ENCODE results near the gene OVOL2. TPM values are rescaled to one million over a fixed set of nuclear protein-coding genes. Genes with fewer than 3 reads are reported as not detected.
A peak's percentile ranks its signal among the peaks of the same experiment; 100 is the strongest.

The OVOL2 gene
- total and polyA plus RNA-seq, 10 of the 15 experiments (the other 5 are each of a cell fraction or from before 2014, with no cell fraction given) = not detected

DNA sequence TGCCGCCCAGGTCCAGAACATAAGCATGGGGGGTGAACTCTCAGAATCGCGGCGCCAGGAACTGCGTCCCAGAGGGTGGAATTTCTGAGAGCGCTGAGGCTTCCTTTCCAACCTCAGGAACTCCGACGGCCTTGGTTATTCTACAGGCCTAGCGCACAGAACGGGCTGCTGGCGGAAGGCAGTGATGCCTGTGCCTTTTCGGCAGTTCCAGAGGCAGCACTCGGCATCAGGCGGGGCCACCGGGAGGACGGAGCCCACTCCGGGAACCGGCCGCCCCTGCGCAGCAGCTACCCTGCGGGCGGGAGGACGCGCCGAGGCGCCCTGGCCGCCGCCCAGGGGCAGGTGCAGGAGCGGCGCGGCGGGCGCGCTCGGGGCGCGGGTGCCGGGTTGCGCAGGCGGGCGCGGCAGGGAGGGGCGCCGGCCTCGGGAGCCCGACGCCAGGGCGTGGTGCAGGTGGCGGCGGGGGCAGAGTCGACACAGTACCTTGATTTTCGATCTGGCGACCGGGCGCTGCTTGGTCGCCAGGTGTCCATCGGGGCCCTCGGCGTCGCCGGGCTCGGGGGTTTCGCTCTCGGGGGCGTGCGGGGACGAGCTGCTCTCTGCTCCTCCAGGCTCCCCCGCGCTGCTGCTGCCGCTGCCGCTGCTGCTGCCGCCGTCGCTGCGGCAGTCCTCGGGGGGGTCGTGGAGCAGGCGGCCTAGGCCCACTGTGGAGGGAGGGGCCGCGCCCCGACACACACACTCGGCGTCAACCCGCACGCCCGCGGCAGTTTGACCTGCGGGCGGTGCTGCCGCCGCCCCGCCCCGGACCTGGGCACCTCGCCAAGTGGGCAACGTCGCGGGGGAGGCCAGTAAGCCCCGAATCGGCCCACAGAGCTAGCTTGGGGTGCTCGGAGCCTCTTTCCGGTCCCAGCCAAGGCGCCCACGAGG lies 1.3 kb downstream of the OVOL2 start:
- no peaks in the 10 kb centered on the region for H3K79me2 ChIP-seq (ENCODE audit: control insufficient read depth, insufficient read depth, low read length)
- ChIA-PET RAD21 (ENCODE audit: unreplicated experiment) (no interaction called here), SMC1A (ENCODE audit: uncharacterized antibody, unreplicated experiment) (no interaction called here), POLR2A (no interaction called here), CTCF (no interaction called here)
- peak; percentile 35; the same call in 1 of the 2 replicates for TF ChIP-seq EZH2 (IDR thresholded peaks at IDR 0.05; ENCODE audit: borderline replicate concordance, control insufficient read depth, low read depth, low read length)
- TF ChIP-seq HDAC6 (IDR thresholded peaks at IDR 0.05; ENCODE audit: unreplicated experiment) = peak; percentile 74
- no peak for TF ChIP-seq KLF5 (IDR thresholded peaks at IDR 0.05; ENCODE audit: partially characterized antibody)
- H2AFZ ChIP-seq (ENCODE audit: control insufficient read depth, low read depth, low read length) = no peak overlapping the region
- peak overlapping the region; percentile 79 for H3K4me2 ChIP-seq (ENCODE audit: control insufficient read depth, insufficient read depth)
- peaks cover 16 to 26% of the 10 kb centered on the region in 2 experiments for H3K27me3 ChIP-seq (replicated peaks in 1 of 2; ENCODE audit: control insufficient read depth in 2 of 2, insufficient read depth in 2 of 2, low read length in 1 of 2)
- no peaks in the 10 kb centered on the region for H3K36me3 ChIP-seq (ENCODE audit: control insufficient read depth in 2 of 2, insufficient read depth in 2 of 2, low read length in 1 of 2)
- H3K9ac ChIP-seq (ENCODE audit: control insufficient read depth, insufficient read depth, low read length) = no peak overlapping the region
- H3K4me1 ChIP-seq (ENCODE audit: control insufficient read depth, insufficient read depth, low read length) = no peaks in the 10 kb centered on the region
- in situ Hi-C loops (cut with MboI) (no loop called here), intact Hi-C loops (cut with micrococcal nuclease; ENCODE audit: unreplicated experiment) (no loop called here)
- DNase-seq (ENCODE audit: low read depth, low spot score) (no peak), FAIRE-seq (no peak), ATAC-seq (peak; percentile 30; the same call in 2 of the 3 replicates)
- no peak overlapping the region for H3K27ac ChIP-seq (ENCODE audit: control insufficient read depth, insufficient read depth)
- 12% methylated on average over 94 of the region's 103 CpGs for WGBS (ENCODE audit: insufficient coverage, insufficient replicate concordance, low lambda C conversion rate, missing lambda C conversion rate)
- no TSS peak for BruUV-seq (replicated peaks)
- H3K9me3 ChIP-seq (replicated peaks; ENCODE audit: control insufficient read depth, insufficient read depth, low read length) = no peaks in the 10 kb centered on the region
- no peaks in the 10 kb centered on the region for H4K20me1 ChIP-seq (ENCODE audit: control insufficient read depth, insufficient read depth)
- H3K4me3 ChIP-seq = 0 out of 2 replicates have a peak overlapping the region, but pooled peaks have one; percentile 11

DNA sequence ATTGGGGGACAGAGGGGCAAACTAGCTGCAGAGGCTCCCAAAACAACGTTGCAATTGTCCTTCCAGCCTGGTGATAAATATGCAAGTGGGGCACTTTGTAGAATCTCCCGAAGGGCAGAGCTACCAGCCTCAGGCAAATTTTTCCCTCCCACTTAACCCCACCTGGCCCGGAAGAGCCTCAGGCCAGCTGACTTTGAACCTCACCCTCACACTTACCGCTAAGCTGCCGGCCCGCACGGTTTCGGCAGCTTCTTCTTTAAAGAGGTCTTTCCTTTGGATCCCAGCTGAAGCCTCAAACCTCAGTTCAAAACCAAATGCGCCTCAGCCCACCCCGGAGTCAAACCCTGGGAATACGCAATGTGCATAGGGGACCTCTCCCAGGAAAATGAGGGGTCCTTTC lies 2.5 kb downstream of the OVOL2 start:
- no peak for ATAC-seq
- no peak overlapping the region for H3K9ac ChIP-seq (ENCODE audit: control insufficient read depth, insufficient read depth, low read length)
- SMC1A ChIA-PET (ENCODE audit: uncharacterized antibody, unreplicated experiment) = no interaction called here
- WGBS (ENCODE audit: insufficient coverage, insufficient replicate concordance, low lambda C conversion rate, missing lambda C conversion rate) = 20% methylated on average over 11 of the region's 11 CpGs
- DNase-seq (ENCODE audit: low read depth, low spot score) = no peak
- H3K4me2 ChIP-seq (ENCODE audit: control insufficient read depth, insufficient read depth) = no peak overlapping the region
- H4K20me1 ChIP-seq (ENCODE audit: control insufficient read depth, insufficient read depth) = no peaks in the 10 kb centered on the region
- no peak overlapping the region for H2AFZ ChIP-seq (ENCODE audit: control insufficient read depth, low read depth, low read length)
- FAIRE-seq = no peak
- no peaks in the 10 kb centered on the region for H3K79me2 ChIP-seq (ENCODE audit: control insufficient read depth, insufficient read depth, low read length)
- CTCF ChIA-PET = no interaction called here
- POLR2A ChIA-PET = no interaction called here
- H3K27ac ChIP-seq (ENCODE audit: control insufficient read depth, insufficient read depth) = no peak overlapping the region
- H3K4me3 ChIP-seq = no peak overlapping the region
- RAD21 ChIA-PET (ENCODE audit: unreplicated experiment) = no interaction called here
- BruUV-seq (replicated peaks) = no TSS peak
- no peaks in the 10 kb centered on the region for H3K36me3 ChIP-seq (ENCODE audit: control insufficient read depth in 2 of 2, insufficient read depth in 2 of 2, low read length in 1 of 2)
- intact Hi-C loops (cut with micrococcal nuclease; ENCODE audit: unreplicated experiment) (no loop called here), in situ Hi-C loops (cut with MboI) (no loop called here)
- H3K27me3 ChIP-seq (replicated peaks in 1 of 2; ENCODE audit: control insufficient read depth in 2 of 2, insufficient read depth in 2 of 2, low read length in 1 of 2) = peaks cover 16 to 26% of the 10 kb centered on the region in 2 experiments
- TF ChIP-seq PAX8 (IDR thresholded peaks at IDR 0.05) (no peak), MYC (IDR thresholded peaks at IDR 0.05; ENCODE audit: insufficient read depth, insufficient read length, insufficient replicate concordance, low read length, severe bottlenecking) (no peak), KLF5 (IDR thresholded peaks at IDR 0.05; ENCODE audit: partially characterized antibody) (no peak), KDM1A (IDR thresholded peaks at IDR 0.05; ENCODE audit: borderline replicate concordance) (no peak), DPF2 (IDR thresholded peaks at IDR 0.05) (no peak), POU2F2 (IDR thresholded peaks at IDR 0.05; ENCODE audit: borderline replicate concordance, low read depth, low read length) (no peak), CHD1 (IDR thresholded peaks at IDR 0.05; ENCODE audit: low read depth, low read length) (no peak)
- no peaks in the 10 kb centered on the region for H3K9me3 ChIP-seq (replicated peaks; ENCODE audit: control insufficient read depth, insufficient read depth, low read length)
- no peaks in the 10 kb centered on the region for H3K4me1 ChIP-seq (ENCODE audit: control insufficient read depth, insufficient read depth, low read length)
